K562 (cell line): ENCODE measurements around the gene MMS19. TPM values are rescaled to one million over a fixed set of nuclear protein-coding genes. Genes with fewer than 3 reads are reported as not detected.

Experiments used
- ATAC-seq: fragments of 200-7000 bp; cut with Tn5 transposase; 3 replicates; pipeline ENCODE4 v1.9.1; 2020; ENCODE audit warnings: moderate library complexity
- BruUV-seq: library from RNA; stranded (reverse); fragments of 400-500 nt; replicated peaks from 2 replicates; lab custom pipeline; 2021; lab: Mats Ljungman, UMichigan
- CTCF ChIA-PET: fragments of 300-600 bp; formaldehyde crosslinking; extraction: SDS; loops from one replicate; lab custom pipeline; 2021; ENCODE audit warnings: low intra/inter-chr PET ratio; lab: Yijun Ruan, JAX
- POLR2A ChIA-PET: fragments of 300-600, 350-650 bp; sonication (Branson Sonifier 250); formaldehyde crosslinking; extraction: SDS; loops from one replicate; lab custom pipeline; 2021; ENCODE audit warnings: antibody characterized with exemption, inconsistent platforms; lab: Yijun Ruan, JAX
- DNase-seq, 4 experiments: peaks; one replicate each; pipeline versions ENCODE4 v3.0.0 to v3.0.0-alpha.2; 2011 to 2018; ENCODE audit warnings: low spot score in 3 of 4, mixed read lengths in 3 of 4; ENCODE audit errors: extremely low read depth in 1 of 4
- FAIRE-seq: peaks from 2 replicates; lab custom pipeline; 2011; peaks lifted over from hg19 to GRCh38; lab: Jason Lieb, UNC
- H2AFZ ChIP-seq: 2 replicates; pipeline ENCODE4 v1.6.0; 2011; ENCODE audit warnings: low read depth, low read length, control low read depth, inconsistent platforms
- H3K27ac ChIP-seq: fragments of 200-600 bp; 3 replicates; pipeline ENCODE4 v1.8.0; 2011; ENCODE audit warnings: low read depth, mild to moderate bottlenecking, control low read depth, inconsistent platforms, low read length, moderate library complexity, mixed read lengths; ENCODE audit errors: extremely low read depth
- H3K27me3 ChIP-seq, 2 experiments: fragments of 300-600 bp in 1 of 2; 2 replicates in 1 of 2; 3 replicates in 1 of 2; pipeline versions ENCODE4 v1.6.0 to v1.8.0; 2011; ENCODE audit warnings: inconsistent platforms in 2 of 2, low read length in 2 of 2, mild to moderate bottlenecking in 1 of 2, mixed read lengths in 1 of 2, moderate library complexity in 1 of 2; ENCODE audit not compliant: control insufficient read depth in 2 of 2, insufficient read depth in 2 of 2
- H3K36me3 ChIP-seq: fragments of 300-600 bp; 3 replicates; pipeline ENCODE4 v1.8.0; 2011; ENCODE audit warnings: mild to moderate bottlenecking, low read length, inconsistent platforms; ENCODE audit not compliant: control insufficient read depth, insufficient read depth
- H3K4me1 ChIP-seq, 2 experiments: fragments of 200-600 bp in 1 of 2; replicated peaks in 1 of 2; 2 replicates in 1 of 2; 3 replicates in 1 of 2; pipeline versions ENCODE4 v1.5.1 to v1.8.0; 2011; ENCODE audit warnings: inconsistent platforms in 2 of 2, low read length in 2 of 2, mild to moderate bottlenecking in 1 of 2, mixed read lengths in 1 of 2, moderate library complexity in 1 of 2; ENCODE audit not compliant: control insufficient read depth in 2 of 2, insufficient read depth in 2 of 2
- H3K4me2 ChIP-seq: 2 replicates; pipeline ENCODE4 v1.6.1; 2011; ENCODE audit warnings: low read length, control low read depth, inconsistent platforms, mixed read lengths; ENCODE audit not compliant: insufficient read depth
- H3K4me3 ChIP-seq: fragments of 200-600 bp; sonication (generic), shearing (Covaris generic); 2 replicates; pipeline ENCODE4 v1.5.1; 2016; ENCODE audit warnings: control low read depth, inconsistent platforms
- H3K79me2 ChIP-seq: fragments of 200-600 bp; 3 replicates; pipeline ENCODE4 v1.8.0; 2011; ENCODE audit warnings: low read length, inconsistent platforms; ENCODE audit not compliant: control insufficient read depth, insufficient read depth
- H3K9ac ChIP-seq, 2 experiments: 2 replicates each; pipeline versions ENCODE4 v1.6.0 to v1.6.1; 2011; ENCODE audit warnings: low read depth in 2 of 2, low read length in 2 of 2, control low read depth in 1 of 2, inconsistent platforms in 1 of 2, mild to moderate bottlenecking in 1 of 2, mixed read lengths in 1 of 2; ENCODE audit not compliant: insufficient read depth in 1 of 2
- H3K9me1 ChIP-seq: one replicate; pipeline ENCODE4 v1.6.0; 2011; ENCODE audit warnings: inconsistent platforms, mild to moderate bottlenecking, low read length, moderate library complexity; ENCODE audit not compliant: control insufficient read depth, insufficient read depth
- H3K9me3 ChIP-seq: replicated peaks from 2 replicates; pipeline ENCODE4 v1.5.1; 2011; ENCODE audit warnings: low read depth, low read length, inconsistent platforms; ENCODE audit not compliant: control insufficient read depth, insufficient read depth
- H4K20me1 ChIP-seq: replicated peaks from 2 replicates; pipeline ENCODE4 v1.6.1; 2011; ENCODE audit warnings: low read length, inconsistent platforms, mixed read lengths; ENCODE audit not compliant: control insufficient read depth, insufficient read depth
- ATF4 ChIP-seq: fragments of 450-650 bp; formaldehyde crosslinking; IDR thresholded peaks from 2 replicates; pipeline ENCODE4 v1.4.0; 2022; ENCODE audit warnings: mild to moderate bottlenecking, moderate library complexity
- TAF7 ChIP-seq: fragments of 450-650 bp; IDR thresholded peaks from 2 replicates; pipeline ENCODE4 v1.6.1; 2016; ENCODE audit warnings: missing genetic modification characterization, missing compliant biosample characterization
- ZNF717 ChIP-seq: fragments of 250-450 bp; sonication (Bioruptor Pico); IDR thresholded peaks from 2 replicates; pipeline ENCODE4 v1.5.0; 2021
- WGBS: fragments of 100-300 bp; shearing (Covaris generic); methylation state at CpG from one replicate; pipeline ENCODE4 v1.1.6; 2016; ENCODE audit warnings: low coverage, mixed read lengths; ENCODE audit not compliant: insufficient coverage; ENCODE audit errors: missing lambda C conversion rate; 5-methylcytosine and 5-hydroxymethylcytosine counted together
- in situ Hi-C: fragments of 300-500 bp; cut with MboI; formaldehyde crosslinking; loops from 4 replicates; pipeline ENCODE4 v1.15.0; 2018; ENCODE audit warnings: inconsistent platforms, mixed read lengths
- intact Hi-C: fragments of 100-400 bp; cut with micrococcal nuclease; formaldehyde crosslinking; loops from 2 replicates; pipeline ENCODE4 v1.14.2; 2022
- polyA plus RNA-seq, 8 experiments: library from polyadenylated mRNA; depleted of rRNA in 4 of 8; stranded (reverse) in 5 of 8; unstranded in 3 of 8; fragments of >200 nt; fragmentation: Nextera tagmentation in 2 of 8; fragmentation: Illumina TruSeq in 1 of 8; extraction: Ambion mirVana in 2 of 8; extraction: Trizol in 1 of 8; gene quantifications; 2 replicates each; pipeline versions ENCODE4 v1.2.1 to v1.2.3, GENCODE V29; 2011 to 2014; ENCODE audit warnings: inconsistent platforms in 1 of 8, missing spikeins in 1 of 8
- total RNA-seq, 7 experiments: library from RNA; depleted of rRNA in 6 of 7; stranded (reverse); fragments of >200 nt in 6 of 7; fragmentation: Illumina TruSeq in 2 of 7; extraction: Trizol in 2 of 7; gene quantifications; 2 replicates each; pipeline versions ENCODE4 v1.2.1 to v1.2.3, GENCODE V29; 2011 to 2021; ENCODE audit warnings: low replicate concordance in 1 of 7

MMS19 gene
- total and polyA plus RNA-seq, 9 of the 15 experiments (the other 6 are each of a cell fraction or from before 2014, with no cell fraction given) = 40.1 to 110 (median 62.9) TPM

DNA sequence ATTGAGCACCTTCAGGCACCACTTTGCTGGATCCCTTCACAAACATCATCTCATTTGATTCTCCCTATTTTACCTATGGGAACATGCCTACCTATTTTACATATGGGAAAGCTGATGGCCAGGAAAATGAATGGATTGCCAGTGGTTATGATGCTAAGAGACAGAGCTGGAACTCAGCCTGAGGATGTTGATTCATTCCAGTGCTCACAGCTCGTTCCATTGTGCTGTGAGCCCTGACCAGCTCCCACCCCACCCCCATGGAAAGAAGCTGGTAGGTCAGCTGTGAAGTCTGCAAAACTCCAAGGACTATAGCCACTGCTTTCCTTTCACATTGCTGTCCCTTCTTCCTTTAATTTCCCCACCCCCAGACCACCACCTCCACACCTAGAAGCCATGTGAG lies 10.1 kb upstream of the MMS19 start:
- no peaks in the 10 kb centered on the region; the same call in 1 of the 2 replicates for H4K20me1 ChIP-seq
- no peak for FAIRE-seq

More for the DNA sequence above, 10.1 kb upstream of the MMS19 start:
- WGBS = 0% methylated on average over 1 of the region's 1 CpG
- in situ Hi-C loops (no loop called here), intact Hi-C loops (no loop called here)
- H3K9me1 ChIP-seq = no peaks in the 10 kb centered on the region
- no peaks in the 10 kb centered on the region for H3K9me3 ChIP-seq
- no peak for DNase-seq
- POLR2A ChIA-PET = no interaction called here
- H3K4me1 ChIP-seq = peaks cover 0 to 7% of the 10 kb centered on the region in 2 experiments; a peak in 3 of 5 replicates
- no peak for ATAC-seq
- no TSS peak for BruUV-seq
- CTCF ChIA-PET = no interaction called here
- no peak overlapping the region for H2AFZ ChIP-seq
- no peak overlapping the region for H3K9ac ChIP-seq
- no peaks in the 10 kb centered on the region for H3K79me2 ChIP-seq
- no peak overlapping the region for H3K4me3 ChIP-seq
- H3K4me2 ChIP-seq = no peak overlapping the region
- TF ChIP-seq ATF4 (no peak), TAF7 (no peak), ZNF717 (CRISPR knock-in tag) (no peak)
- TF ChIP-seq, all 486 proteins: peak for 0
- Histone ChIP-seq H3K36me3 (no peaks in the 10 kb centered on the region), H3K27me3 (peaks cover 0 to 3% of the 10 kb centered on the region in 2 experiments; a peak in 2 of 5 replicates), H3K27ac (no peak overlapping the region)
